GM21528 (cell line): ENCODE measurements around the gene UBE2D2.
"Not testable (repeated sequence)": the region's sequence is repeated elsewhere in the genome, so short reads cannot be mapped to it uniquely, and the experiment has no call there.

Experiments
- ATAC-seq: cut with Tn5 transposase; IDR thresholded peaks from one replicate; pipeline ENCODE4 v1.9.1; 2021; ENCODE audit warnings: mild to moderate bottlenecking, moderate library complexity; ENCODE audit not compliant: unreplicated experiment, low FRiP score

The UBE2D2 gene

DNA sequence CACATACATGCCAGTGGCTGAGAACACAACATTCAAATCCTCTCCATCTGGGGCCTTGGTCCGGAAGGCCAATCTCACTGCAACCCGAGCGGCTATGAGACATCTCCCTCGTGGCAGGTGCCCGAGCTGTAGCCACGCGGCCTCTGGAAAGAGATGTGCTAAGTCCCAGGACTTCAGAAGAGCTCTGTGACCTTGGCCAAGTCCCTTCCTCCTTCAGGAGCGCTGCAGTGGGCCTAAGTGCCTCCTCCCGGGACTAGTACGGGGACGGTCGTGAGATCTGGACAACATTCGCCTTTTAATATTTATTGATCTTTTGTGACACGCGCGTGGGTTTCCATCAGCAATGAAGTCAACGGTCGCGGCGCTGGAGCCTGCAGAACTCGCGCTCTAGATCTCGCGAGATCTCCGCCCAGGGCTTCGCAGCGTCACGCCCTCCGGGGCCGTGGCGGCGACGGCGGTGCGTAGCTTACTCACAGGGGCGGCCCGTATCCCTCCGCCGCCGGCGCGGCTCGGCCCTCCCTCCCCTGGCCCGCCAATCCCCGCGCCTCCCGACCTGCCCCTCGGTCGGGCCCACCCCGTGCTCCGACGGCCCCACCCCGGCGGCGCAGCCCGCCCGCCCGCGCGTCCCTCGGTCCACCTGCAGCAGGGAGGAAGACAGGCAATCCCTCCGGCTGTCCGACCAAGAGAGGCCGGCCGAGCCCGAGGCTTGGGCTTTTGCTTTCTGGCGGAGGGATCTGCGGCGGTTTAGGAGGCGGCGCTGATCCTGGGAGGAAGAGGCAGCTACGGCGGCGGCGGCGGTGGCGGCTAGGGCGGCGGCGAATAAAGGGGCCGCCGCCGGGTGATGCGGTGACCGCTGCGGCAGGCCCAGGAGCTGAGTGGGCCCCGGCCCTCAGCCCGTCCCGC, at the start of gene UBE2D2:
UBE2D2 (plus strand) TSS at position 588 of the 903 bp plus-strand sequence. CDS start 453 bp downstream, outside the sequence.
- peak; percentile 83 for ATAC-seq

DNA sequence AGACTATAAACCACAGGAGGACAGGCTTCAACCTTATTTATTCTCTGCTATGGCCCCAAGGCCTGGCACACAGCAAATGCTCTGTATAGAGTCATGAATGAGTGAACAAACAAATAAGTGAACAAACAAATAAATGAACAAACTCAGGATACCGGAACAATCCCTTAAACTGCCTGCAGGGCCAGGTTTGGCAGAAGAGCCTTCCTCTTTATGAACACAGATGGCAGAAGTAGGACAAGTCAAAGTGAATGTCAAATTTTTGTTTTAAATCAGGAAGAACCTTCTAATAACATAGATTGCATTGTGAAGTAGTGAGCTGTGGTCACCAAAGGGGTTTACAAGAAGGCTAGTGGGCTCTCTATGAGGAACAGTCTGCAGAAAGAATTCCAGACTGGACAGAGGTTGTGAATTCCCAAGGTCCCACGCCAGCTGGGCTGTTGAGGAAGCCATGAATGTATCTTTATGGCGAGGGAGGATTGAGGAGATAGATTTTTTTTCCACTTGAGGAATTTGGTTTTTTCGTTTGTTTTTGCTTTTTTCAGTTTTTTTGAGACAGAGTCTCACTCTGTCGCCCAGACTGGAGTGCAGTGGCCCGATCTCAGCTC, 48.3 kb upstream of the UBE2D2 start:
- ATAC-seq = no peak

DNA sequence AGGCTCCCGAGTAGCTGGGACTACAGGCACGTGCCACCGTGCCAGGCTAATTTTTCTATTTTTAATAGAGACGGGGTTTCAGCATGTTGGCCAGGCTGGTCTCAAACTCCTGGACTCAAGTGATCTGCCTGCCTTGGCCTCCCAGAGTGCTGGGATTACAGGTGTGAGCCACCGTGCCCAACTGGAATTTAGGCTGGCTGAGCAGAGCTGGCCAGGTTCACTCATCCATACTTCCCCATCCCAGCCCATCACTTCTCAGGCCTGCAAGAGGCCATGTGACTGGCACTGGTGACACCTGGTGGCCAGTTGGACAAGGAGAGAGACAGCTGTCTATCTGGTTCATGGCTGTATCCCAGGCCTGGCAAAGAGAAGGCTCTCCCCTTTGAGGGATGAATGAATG, 47.7 kb upstream of the UBE2D2 start:
- ATAC-seq = not testable (repeated sequence)

DNA sequence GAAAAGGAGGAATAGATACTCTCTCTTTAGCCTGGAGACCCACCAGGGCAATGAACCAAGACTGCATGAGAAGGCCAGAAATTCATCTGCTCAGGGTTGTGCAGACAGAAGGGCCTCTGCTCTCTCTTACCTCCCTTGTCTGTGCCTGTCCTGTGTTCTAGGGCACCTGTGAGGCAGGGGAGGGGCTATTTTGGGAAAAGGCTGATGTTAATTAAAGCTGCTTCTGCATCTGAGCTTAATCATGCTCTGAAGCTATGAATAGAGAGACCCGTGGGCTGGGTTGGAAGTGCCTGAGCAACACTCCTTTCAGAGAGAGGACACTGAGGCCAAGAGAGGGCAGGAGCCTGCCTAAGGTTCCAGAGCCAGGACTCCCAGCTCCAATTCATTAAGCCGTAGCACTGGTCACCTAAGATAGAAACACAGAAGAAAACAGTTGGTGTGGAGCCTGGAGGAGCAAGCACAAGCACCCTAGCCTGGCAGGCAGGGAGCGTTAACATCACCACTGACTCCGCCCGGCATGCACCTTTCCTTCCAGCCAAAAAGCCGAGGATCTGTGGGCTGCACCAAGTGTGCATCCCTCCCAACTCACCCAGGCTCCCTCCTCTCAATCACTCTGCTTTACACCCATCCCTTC, 47.2 kb upstream of the UBE2D2 start:
- ATAC-seq = no peak

DNA sequence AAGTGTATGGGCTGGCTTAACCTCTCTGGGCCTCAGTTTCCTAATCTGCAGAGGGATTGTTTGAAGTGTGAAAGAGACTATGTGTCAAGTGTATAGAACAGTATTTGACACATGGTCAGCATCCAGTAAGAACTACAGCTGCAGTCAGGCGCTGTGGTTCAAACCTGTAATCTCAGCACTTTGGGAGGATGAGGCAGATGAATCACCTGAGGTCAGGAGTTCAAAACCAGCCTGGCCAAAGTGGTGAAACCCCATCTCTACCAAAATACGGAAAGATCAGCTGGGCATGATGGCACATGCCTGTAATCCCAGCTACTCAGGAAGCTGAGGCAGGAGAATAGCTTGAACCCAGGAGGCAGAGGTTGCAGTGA, 46.7 kb upstream of the UBE2D2 start:
- no peak for ATAC-seq

DNA sequence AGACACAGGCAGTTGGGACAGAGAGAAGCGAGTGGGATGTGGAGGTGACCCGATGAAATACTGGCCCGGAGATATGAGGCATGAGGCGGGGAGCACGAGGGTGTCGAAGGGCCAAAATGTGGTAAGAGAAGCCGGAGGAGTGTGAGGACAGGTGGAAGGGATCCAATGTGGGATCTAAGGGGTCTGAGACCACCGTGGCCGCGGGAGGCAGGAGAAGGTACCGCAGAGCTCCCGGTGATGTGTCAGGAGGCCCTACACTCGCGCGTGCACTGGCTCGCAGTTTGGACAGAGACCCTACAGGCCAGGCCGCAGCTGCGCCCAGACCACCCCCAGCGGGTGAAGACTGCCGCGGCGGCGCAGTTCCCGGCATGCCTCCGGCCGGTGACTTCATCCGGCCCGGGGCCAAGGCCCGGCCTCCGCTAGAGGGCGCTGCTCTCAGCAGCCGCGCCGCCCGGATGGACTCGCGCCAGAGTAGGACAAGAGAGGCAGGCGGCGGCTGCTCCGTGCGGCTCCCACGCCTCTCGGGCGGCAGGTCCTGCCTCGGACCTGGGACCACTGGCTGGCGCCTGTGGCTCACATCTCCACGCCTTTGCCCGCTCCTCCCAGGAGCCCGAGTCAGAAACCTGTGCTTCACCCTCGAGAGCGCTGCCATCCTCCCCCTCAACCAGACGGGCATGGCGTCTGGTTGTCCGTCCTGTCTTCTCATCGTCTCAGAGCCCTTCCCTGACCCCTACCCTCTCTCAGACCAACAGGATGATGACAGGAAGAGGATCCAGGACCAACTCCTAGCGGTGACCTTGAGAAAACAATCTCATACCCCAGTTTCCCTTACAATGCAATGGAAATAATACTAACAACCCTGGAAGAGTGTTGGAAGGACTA, 43.2 kb upstream of the UBE2D2 start:
- ATAC-seq = peak; percentile 76

DNA sequence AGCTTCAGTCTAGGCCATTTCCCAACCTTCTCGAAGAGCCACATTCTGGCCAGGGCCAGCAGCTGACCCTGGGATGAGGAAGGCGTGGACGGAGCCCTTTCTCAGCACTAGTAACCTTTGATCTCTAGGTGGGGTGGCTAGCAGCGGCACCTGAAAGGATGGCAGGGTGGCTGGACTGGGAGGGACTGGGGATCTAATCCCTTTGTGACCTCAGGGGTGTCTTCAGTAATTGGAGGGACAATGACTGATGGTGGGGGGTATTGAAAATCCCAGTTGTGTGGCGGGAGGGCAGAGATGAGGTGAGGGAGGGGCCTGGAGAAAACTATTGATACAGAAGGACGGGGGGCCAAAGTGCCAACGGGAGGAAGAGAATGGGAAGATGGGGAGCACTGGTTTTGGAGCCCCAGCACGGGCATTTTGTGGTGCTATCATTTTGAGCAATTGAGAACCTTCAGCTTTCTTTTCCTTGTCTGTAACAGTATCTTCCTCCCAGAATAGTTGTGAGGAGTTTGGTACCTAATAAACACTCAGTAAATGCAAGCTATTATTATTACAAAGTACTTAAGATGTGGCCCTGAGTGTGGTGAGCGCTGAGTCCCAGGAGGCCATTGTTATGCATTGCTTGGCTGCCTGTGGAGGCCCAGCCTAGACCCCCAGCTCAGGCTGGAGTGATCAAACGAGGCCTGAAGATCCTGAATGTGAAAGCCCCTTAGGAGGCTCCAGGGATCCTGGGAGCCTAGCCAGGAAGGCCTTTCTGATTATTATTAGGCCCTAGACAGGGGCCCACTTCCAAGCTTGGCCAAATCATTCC, 37.3 kb upstream of the UBE2D2 start:
- ATAC-seq = no peak

DNA sequence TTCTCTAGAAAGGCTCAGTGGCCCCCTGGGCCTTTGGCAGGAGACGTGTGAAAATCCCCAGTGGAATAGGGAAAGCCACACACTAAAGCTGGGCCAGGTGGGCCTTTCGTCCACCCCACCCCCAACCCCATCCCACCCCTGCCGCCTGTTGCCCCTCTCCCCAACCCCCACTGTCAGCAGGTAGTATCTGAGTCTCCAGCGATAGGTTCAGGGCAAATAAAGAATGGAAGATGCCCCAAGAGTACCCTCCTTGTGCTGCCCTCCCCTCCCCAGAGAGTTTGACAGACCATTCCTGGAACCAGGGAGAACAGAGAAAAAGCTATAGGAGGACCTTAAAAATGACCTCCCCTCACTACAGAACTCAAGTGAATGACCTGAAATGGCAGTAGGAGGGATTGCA, 36.7 kb upstream of the UBE2D2 start:
- no peak for ATAC-seq

DNA sequence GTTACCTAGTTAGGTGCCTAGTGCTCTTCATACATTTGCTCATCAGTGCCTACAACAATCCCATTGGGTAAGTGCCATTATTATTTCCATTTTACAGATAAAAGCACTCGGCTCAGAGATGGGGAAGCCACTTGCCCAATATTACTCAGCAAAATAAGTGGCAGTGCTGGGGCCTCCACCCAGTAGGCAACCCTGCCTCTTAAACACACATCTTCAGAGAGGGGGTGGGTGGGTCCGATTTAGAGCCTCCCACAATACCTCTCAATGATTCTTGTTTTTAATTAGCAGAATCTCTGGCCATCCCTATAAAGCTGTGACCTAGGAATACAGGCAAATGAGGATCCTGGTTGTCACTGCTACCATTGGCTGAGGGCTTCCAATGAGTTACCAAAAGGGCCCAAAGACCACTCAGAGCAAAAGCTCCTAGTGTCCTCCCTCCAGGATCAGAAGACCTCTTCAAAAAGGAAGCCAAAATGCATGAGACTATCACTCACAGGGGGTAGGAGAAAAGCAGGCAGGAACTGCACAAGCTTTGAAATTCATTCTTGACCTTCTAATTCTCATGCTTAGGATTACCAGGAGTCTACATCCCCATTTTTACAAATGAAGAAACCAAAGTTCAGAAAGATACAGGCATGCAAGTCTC, 36.1 kb upstream of the UBE2D2 start:
- no peak for ATAC-seq

DNA sequence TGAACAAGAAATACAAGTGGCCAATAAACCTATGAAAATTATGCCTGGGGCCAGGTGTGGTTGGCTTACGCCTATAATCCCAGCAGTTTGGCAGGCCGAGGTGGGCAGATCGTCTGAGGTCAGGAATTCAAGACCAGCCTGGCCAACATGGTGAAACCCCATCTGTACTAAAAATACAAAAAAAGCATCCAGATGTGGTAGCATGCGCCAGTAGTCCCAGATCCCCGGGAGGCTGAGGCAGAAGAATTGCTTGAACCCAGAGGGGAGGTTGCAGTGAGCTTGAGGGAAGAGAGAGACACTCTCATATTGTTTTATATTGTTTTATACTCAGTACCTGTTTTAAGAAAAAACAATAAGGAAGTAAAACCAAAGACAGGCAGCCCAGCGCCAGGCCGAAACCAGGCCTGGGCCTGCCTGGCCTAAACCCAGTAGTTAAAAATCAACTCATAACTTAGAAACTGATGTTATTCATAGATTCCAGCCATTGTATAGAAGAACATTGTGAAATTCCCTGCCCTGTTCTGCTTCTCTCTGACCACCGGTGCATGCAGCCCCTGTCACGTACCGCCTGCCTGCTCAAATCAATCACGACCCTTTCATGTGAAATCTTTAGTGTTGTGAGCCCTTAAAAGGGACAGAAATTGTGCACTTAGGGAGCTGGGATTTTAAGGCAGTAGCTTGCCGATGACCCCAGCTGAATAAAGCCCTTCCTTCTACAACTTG, 35.4 kb upstream of the UBE2D2 start:
- ATAC-seq = not testable (repeated sequence)

DNA sequence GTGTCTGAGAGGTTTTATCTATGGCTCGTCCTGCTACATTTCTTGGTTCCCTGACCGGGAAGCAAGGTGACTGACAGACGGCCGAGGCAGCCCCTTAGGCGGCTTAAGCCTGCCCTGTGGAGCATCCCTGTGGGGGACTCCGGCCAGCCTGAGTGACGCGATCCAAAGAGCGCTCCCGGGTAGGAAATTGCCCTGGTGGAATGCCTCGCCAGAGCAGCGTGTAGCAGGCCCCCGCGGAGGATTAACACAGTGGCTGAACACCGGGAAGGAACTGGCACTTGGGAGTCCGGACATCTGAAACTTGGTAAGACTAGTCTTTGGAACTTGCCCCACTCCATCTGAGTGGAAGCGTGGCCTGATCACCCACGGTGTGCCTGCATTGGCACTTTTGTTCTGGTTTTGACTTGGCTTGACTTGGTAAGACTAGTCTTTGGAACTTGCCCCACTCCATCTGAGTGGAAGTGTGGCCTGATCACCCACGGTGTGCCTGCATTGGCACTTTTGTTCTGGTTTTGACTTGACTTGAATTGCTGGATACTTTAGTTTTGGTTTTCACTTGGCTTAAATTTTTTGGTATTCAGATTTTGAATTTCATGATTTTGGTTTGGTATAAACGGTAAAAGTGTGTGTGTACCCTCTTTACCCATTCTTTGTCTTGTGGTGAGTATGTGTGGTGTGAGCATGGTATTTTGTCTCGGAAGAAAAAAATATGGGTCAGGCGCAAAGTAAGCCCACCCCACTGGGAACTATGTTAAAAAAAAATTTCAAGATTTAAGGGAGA, 34.6 kb upstream of the UBE2D2 start:
- ATAC-seq = not testable (repeated sequence)

DNA sequence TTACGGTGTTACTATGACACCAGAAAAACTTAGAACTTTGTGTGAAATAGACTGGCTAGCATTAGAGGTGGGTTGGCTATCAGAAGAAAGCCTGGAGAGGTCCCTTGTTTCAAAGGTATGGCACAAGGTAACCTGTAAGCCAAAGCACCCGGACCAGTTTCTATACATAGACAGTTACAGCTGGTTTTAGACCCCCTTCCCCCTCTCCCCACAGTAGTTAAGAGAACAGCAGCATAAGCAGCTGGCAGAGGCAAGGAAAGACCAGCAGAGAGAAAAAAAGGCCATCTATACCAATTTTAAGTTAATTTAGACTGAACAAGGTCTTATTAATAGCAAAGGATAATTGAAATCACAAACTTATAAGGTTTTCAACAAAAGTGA, 34.1 kb upstream of the UBE2D2 start:
- ATAC-seq = not testable (repeated sequence)

DNA sequence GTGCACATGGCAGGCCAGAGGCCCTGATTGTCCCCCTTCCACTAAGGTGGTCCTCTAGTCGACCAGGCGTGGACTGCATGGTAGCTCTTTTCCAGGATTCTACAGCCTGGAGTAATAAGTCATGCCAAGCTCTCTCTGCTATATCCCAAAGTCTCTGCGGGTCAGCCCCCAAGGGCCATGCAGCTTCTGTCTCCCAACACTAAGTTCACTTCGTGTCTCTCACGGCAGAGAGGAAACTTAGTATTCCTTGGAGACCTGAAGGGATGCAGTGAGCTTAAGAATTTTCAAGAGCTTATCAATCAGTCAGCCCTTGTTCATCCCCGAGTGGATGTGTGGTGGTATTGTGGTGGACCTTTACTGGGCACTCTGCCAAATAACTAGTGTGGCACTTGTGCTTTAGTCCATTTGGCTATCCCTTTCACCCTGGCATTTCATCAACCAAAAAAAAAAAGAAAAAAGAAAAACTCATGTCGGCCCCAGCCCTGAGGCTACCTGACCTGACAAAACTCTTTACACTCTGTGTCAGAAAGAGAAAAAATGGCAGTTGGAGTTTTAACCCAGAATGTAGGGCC, 33.2 kb upstream of the UBE2D2 start:
- ATAC-seq = not testable (repeated sequence)

DNA sequence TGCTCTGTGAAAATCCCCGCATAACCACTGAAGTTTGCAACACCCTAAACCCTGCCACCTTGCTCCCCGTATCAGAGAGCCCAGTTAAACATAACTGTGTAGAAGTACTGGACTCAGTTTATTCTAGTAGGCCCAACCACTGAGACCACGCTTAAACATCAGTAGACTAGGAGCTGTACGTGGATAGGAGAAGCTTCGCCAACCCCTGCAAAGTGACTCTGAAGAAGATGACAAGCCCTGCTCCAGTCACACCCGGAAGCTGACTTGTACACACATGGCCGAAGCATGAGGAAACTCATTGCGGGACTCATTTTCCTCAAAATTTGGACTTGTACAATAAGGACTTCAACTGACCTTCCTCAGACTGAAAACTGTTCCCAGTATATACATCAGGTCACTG, 32.4 kb upstream of the UBE2D2 start:
- ATAC-seq = not testable (repeated sequence)

DNA sequence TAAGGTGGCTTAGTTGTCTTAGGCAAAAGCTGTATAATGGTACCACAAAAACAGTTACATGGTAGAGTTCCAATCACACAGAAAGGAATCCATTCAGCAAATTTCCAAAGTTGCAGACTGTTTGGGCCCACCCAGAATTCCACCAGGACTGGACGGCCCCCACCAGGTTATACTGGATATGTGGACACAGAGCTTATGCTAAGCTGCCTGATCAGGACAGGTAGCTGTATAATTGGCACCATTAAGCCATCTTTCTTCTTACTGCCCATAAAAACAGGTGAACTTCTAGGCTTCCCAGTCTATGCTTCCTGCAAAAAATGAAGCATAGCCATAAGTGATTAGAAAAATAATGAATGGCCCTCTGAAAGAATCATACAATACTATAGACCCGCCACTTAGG, 31.1 kb upstream of the UBE2D2 start:
- ATAC-seq = not testable (repeated sequence)

DNA sequence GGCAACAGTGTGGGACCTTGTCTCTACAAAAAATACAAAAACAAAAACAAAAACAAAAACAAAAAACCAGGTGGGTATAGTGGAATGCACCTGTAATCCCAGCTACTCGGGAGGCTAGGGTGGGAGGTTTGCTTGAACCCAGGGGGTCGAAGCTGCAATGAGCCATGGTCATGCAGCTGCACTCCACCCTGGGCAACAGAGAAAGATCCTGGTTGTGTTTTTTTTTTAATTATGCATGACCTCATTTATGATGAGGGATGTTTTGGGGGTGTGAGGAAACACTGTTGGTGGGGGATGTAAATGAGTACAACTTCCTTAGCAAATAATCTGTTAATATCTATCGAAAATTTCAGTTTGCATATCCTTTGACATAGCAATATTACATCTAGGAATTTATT, 29.4 kb upstream of the UBE2D2 start:
- ATAC-seq = no peak

DNA sequence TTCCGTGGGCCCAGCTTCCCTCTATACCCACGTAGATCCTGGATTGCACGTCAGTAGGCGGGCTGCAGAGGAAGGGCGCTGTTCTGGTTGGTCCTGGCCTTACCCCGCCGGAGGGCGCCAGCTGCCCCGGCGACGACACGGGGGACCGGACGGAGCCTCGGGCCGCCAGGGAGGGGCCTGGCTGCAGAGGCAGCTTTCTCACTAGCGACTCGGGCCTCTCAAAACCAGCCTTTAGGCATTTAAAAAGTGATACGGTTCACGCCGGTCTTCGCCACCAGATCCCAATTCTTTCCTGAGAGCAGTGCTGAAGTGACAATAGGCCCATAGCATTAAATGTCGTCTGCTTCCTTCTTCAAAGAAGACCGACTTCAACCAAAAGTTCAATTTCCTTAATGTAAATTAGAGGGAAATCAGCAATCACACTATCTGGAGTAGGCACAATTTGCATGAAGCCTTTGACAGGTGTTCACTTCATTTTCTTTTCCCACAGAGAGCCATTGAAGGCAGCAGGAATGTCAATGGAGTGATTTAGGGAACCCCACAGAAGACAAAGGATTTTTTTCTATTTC, 17.6 kb upstream of the UBE2D2 start:
- ATAC-seq = peak; percentile 86
